HG03139 (cell line): Measurements from ENCODE around the gene CLDN9.
A peak's percentile ranks its signal among the peaks of the same experiment; 100 is the strongest.

Experiments
- ATAC-seq: cut with Tn5 transposase; IDR thresholded peaks from one replicate; pipeline ENCODE4 v1.9.1; 2021; ENCODE audit not compliant: unreplicated experiment

Gene CLDN9

GRCh38 chr16:2974319-2975056 lies 38.2 kb upstream of the CLDN9 start:
- no peak for ATAC-seq

- no peak for ATAC-seq
Measured at GRCh38 chr16:2975161-2975795, 37.4 kb upstream of the CLDN9 start.

- no peak for ATAC-seq
Measured at GRCh38 chr16:2976201-2976600, 36.5 kb upstream of the CLDN9 start.

- ATAC-seq, result no peak
Measured at GRCh38 chr16:2976673-2977072, 36.0 kb upstream of the CLDN9 start.

- no peak for ATAC-seq
Measured at GRCh38 chr16:2977440-2977839, 35.3 kb upstream of the CLDN9 start.

GRCh38 chr16:2979669-2980226 lies 33.0 kb upstream of the CLDN9 start:
- ATAC-seq, result no peak

GRCh38 chr16:2980227-2981176 lies 32.2 kb upstream of the CLDN9 start, which contains the start of gene PKMYT1:
Gene PKMYT1, minus strand, starts transcription at chr16:2980446. Its CDS starts 789 bp downstream, at chr16:2979657.
- peak; percentile 66 for ATAC-seq

- ATAC-seq, result no peak
Measured at GRCh38 chr16:2981177-2981898, 31.4 kb upstream of the CLDN9 start.

GRCh38 chr16:2981899-2982250 lies 30.8 kb upstream of the CLDN9 start:
- ATAC-seq, result no peak

- ATAC-seq, result no peak
Measured at GRCh38 chr16:2982402-2982801, 30.3 kb upstream of the CLDN9 start.

GRCh38 chr16:2983706-2984136 lies 29.0 kb upstream of the CLDN9 start:
- no peak for ATAC-seq

- no peak for ATAC-seq
Measured at GRCh38 chr16:2985462-2985861, 27.3 kb upstream of the CLDN9 start.

- no peak for ATAC-seq
Measured at GRCh38 chr16:2985893-2986355, 26.8 kb upstream of the CLDN9 start.

GRCh38 chr16:2986623-2987188 lies 26.0 kb upstream of the CLDN9 start:
- no peak for ATAC-seq

- no peak for ATAC-seq
Measured at GRCh38 chr16:2987286-2987685, 25.4 kb upstream of the CLDN9 start.

- ATAC-seq, result no peak
Measured at GRCh38 chr16:2987833-2988232, 24.9 kb upstream of the CLDN9 start.

GRCh38 chr16:2988590-2989099 lies 24.1 kb upstream of the CLDN9 start:
- ATAC-seq, result no peak

- no peak for ATAC-seq
Measured at GRCh38 chr16:2990891-2991290, 21.8 kb upstream of the CLDN9 start.

- ATAC-seq, result no peak
Measured at GRCh38 chr16:2991566-2992261, 21.0 kb upstream of the CLDN9 start.
